H1 (cell line): Measurements from ENCODE around the gene GPATCH4. TPM values are rescaled to one million over a fixed set of nuclear protein-coding genes. Genes with fewer than 3 reads are reported as not detected.

Experiments used
- BRCA1 ChIP-seq: IDR thresholded peaks from 2 replicates; pipeline ENCODE4 v1.6.1; 2012; ENCODE audit warnings: low read depth, low read length, improper control_type of control experiment
- CTCF ChIP-seq, 3 experiments: IDR thresholded peaks; 1 replicate in 2 of 3; 2 replicates in 1 of 3; pipeline versions ENCODE4 v1.5.1 to v1.6.1; 2011; ENCODE audit warnings: low read length in 3 of 3, mild to moderate bottlenecking in 3 of 3, inconsistent platforms in 2 of 3, low read depth in 1 of 3, moderate library complexity in 1 of 3; ENCODE audit not compliant: insufficient read depth in 1 of 3; ENCODE audit errors: control extremely low read depth in 1 of 3
- EGR1 ChIP-seq: IDR thresholded peaks from 2 replicates; pipeline ENCODE4 v1.6.1; 2011; ENCODE audit warnings: low read depth, low read length, borderline replicate concordance
- EP300 ChIP-seq, 2 experiments: IDR thresholded peaks; 1 replicate in 1 of 2; 2 replicates in 1 of 2; pipeline ENCODE4 v1.6.1; 2011 to 2012; ENCODE audit warnings: low read depth in 2 of 2, low read length in 2 of 2, mild to moderate bottlenecking in 2 of 2, borderline replicate concordance in 1 of 2, inconsistent platforms in 1 of 2, moderate library complexity in 1 of 2
- GABPA ChIP-seq: IDR thresholded peaks from 2 replicates; pipeline ENCODE4 v1.6.1; 2011; ENCODE audit warnings: mild to moderate bottlenecking, low read length, moderate library complexity, borderline replicate concordance; ENCODE audit not compliant: insufficient read depth
- JUN ChIP-seq: IDR thresholded peaks from 2 replicates; pipeline ENCODE4 v1.6.1; 2011; ENCODE audit warnings: low read depth, mild to moderate bottlenecking, improper control_type of control experiment, low read length
- RBBP5 ChIP-seq: IDR thresholded peaks from 2 replicates; pipeline ENCODE4 v1.7.1; 2012; ENCODE audit warnings: low read depth, mild to moderate bottlenecking, inconsistent platforms, low read length, moderate library complexity, borderline replicate concordance
- polyA plus RNA-seq, 7 experiments: library from polyadenylated mRNA; depleted of rRNA in 3 of 7; stranded (reverse) in 5 of 7; unstranded in 2 of 7; fragments of >200 nt in 5 of 7; fragments of 200-250 nt in 2 of 7; gene quantifications; 1 replicate in 5 of 7; 2 replicates in 1 of 7; 4 replicates in 1 of 7; pipeline versions ENCODE4 v1.2.1 to v1.2.3, GENCODE V29; 2011 to 2013; ENCODE audit warnings: missing spikeins in 2 of 7, mixed read lengths in 2 of 7
- total RNA-seq: library from RNA; stranded (reverse); fragmentation: NEBNext Ultra II Directional; extraction: Animal tissue kit (Norgen Biotek cat#: 25700); gene quantifications from 2 replicates; pipeline ENCODE4 v1.2.1, GENCODE V29; 2021

GPATCH4 gene
- total and polyA plus RNA-seq, 2 of the 8 experiments (the other 6 are each of a cell fraction or from before 2014, with no cell fraction given), result 20.5 to 47.9 TPM

- TF ChIP-seq BRCA1 (no peak), EGR1 (no peak), GABPA (no peak), EP300 (IDR thresholded peaks at IDR 0.05; ENCODE audit: borderline replicate concordance in 1 of 2, low read depth in 2 of 2, low read length in 2 of 2) (no peak), RBBP5 (no peak), JUN (no peak), CTCF (IDR thresholded peaks at IDR 0.05; ENCODE audit: control extremely low read depth in 1 of 3, insufficient read depth in 1 of 3, low read depth in 1 of 3, low read length in 3 of 3) (no peak)
Measured at GRCh38 chr1:156599811-156600210, 1.5 kb downstream of the GPATCH4 start (continued).
